ENCODE measurements around the gene HEXD.

The HEXD gene

GRCh38 chr17:82386881-82387704 lies 31.1 kb upstream of the HEXD start:
- ChIA-PET POLR2A (no interaction called here), CTCF (no interaction called here)
- DNase-seq (ENCODE audit: extremely low spot score): no peak
- TF ChIP-seq ARNT (IDR thresholded peaks at IDR 0.05) (no peak), L3MBTL2 (conservative IDR thresholded peaks at IDR 0.05) (no peak), ZNF384 (IDR thresholded peaks at IDR 0.05) (no peak), TARDBP (IDR thresholded peaks at IDR 0.05) (no peak), ELF4 (IDR thresholded peaks at IDR 0.05) (no peak), SP1 (IDR thresholded peaks at IDR 0.05) (no peak), CTBP1 (IDR thresholded peaks at IDR 0.05; ENCODE audit: borderline replicate concordance) (no peak), HDGF (IDR thresholded peaks at IDR 0.05; ENCODE audit: borderline replicate concordance) (no peak), PKNOX1 (IDR thresholded peaks at IDR 0.05) (no peak), SUZ12 (IDR thresholded peaks at IDR 0.05) (no peak), FOXK2 (IDR thresholded peaks at IDR 0.05) (no peak), FOXM1 (IDR thresholded peaks at IDR 0.05; ENCODE audit: borderline replicate concordance) (no peak), LEF1 (IDR thresholded peaks at IDR 0.05; ENCODE audit: borderline replicate concordance) (no peak), NFRKB (IDR thresholded peaks at IDR 0.05) (no peak), BHLHE40 (IDR thresholded peaks at IDR 0.05; ENCODE audit: borderline replicate concordance) (no peak), FOXA1 (IDR thresholded peaks at IDR 0.05) (no peak)

DNA sequence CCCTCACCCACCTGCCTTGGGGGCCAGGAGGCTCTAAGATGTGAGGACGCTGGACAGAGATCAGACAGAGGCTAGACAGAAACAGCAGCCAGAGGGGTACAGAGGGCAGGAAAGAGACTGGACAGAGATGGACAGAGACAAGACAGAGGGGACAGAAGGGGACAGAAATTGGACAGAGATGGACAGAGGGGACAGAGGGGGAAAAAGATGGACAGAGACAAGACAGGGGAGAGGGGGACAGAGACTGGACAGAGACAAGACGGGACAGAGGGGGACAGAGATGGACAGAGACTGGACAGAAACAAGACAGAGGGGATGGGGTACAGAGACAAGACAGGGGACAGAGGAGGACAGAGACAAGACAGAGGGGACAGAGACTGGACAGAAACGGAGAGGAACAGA lies 30.4 kb upstream of the HEXD start:
- DNase-seq (ENCODE audit: extremely low spot score): no peak
- TF ChIP-seq FOXA1 (IDR thresholded peaks at IDR 0.05): no peak
- TF ChIP-seq SP1 (IDR thresholded peaks at IDR 0.05): no peak
- TF ChIP-seq ZNF384 (IDR thresholded peaks at IDR 0.05): no peak
- TF ChIP-seq TARDBP (IDR thresholded peaks at IDR 0.05): no peak
- no peak for TF ChIP-seq BHLHE40 (IDR thresholded peaks at IDR 0.05; ENCODE audit: borderline replicate concordance)
- TF ChIP-seq HDGF (IDR thresholded peaks at IDR 0.05; ENCODE audit: borderline replicate concordance): no peak
- TF ChIP-seq FOXK2 (IDR thresholded peaks at IDR 0.05): no peak
- no peak for TF ChIP-seq LEF1 (IDR thresholded peaks at IDR 0.05; ENCODE audit: borderline replicate concordance)
- TF ChIP-seq SUZ12 (IDR thresholded peaks at IDR 0.05): no peak
- POLR2A ChIA-PET: no interaction called here
- CTCF ChIA-PET: no interaction called here

DNA sequence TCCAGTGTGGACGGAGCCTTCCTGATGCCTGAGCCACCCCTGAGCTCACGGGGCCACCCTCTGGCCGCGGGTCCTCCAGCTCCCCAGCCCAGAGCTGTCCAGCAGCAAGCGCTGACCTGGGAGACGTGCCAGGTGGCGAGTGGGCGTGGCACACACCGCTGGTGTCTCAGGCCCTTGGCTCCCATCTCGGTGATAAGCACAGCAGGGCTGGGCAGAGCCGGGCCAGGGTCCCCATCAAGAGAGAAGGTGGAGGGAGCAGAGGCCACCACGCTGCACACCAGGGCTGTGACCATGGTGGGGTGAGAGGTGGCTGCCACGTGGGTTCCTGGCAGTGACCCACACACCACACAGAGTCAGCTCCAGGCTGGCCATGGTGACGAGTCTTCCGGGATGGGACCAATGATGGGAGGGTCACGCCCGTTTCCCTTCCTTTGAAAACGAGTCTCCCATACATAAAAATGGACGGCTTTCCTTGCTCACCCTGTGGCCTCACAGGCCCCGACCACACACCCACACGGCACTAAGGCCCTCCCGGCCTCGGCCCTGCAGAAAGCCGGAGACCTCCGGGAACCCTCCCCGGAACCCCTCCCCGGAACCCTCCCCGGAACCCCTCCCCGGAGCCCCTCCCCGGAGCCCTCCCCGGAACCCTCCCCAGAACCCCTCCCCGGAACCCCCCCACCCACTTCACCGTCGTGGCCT lies 29.8 kb upstream of the HEXD start:
- ChIA-PET POLR2A (no interaction called here), CTCF (interaction anchor here (0.6 kb wide), 1 partner anchor 10 kb away, joined by 3 read pairs; no protein-coding TSS in a partner anchor)
- no peak for DNase-seq (ENCODE audit: extremely low spot score)
- TF ChIP-seq SP1 (IDR thresholded peaks at IDR 0.05) (no peak), BHLHE40 (IDR thresholded peaks at IDR 0.05; ENCODE audit: borderline replicate concordance) (no peak), FOXM1 (IDR thresholded peaks at IDR 0.05; ENCODE audit: borderline replicate concordance) (no peak), NFRKB (IDR thresholded peaks at IDR 0.05) (no peak)

- POLR2A ChIA-PET: no interaction called here
- no peak for DNase-seq (ENCODE audit: extremely low spot score)
- TF ChIP-seq FOXA1 (IDR thresholded peaks at IDR 0.05) (no peak), SUZ12 (IDR thresholded peaks at IDR 0.05) (no peak), TARDBP (IDR thresholded peaks at IDR 0.05) (no peak), ELF4 (IDR thresholded peaks at IDR 0.05) (no peak), ARNT (IDR thresholded peaks at IDR 0.05) (no peak), FOXK2 (IDR thresholded peaks at IDR 0.05) (no peak), PKNOX1 (IDR thresholded peaks at IDR 0.05) (no peak), BHLHE40 (IDR thresholded peaks at IDR 0.05; ENCODE audit: borderline replicate concordance) (no peak), NFRKB (IDR thresholded peaks at IDR 0.05) (no peak), ZNF384 (IDR thresholded peaks at IDR 0.05) (no peak)
- CTCF ChIA-PET: no interaction called here
These were observed 29.2 kb upstream of the HEXD start for GRCh38 chr17:82388922-82389283.

GRCh38 chr17:82389379-82389778 lies 28.8 kb upstream of the HEXD start:
- ChIA-PET POLR2A (no interaction called here), CTCF (interaction anchor here (0.6 kb wide), 1 partner anchor 30 kb away, joined by 3 read pairs; no protein-coding TSS in a partner anchor)
- TF ChIP-seq ZNF384 (IDR thresholded peaks at IDR 0.05) (no peak), ELF4 (IDR thresholded peaks at IDR 0.05) (no peak), FOXM1 (IDR thresholded peaks at IDR 0.05; ENCODE audit: borderline replicate concordance) (no peak), SP1 (IDR thresholded peaks at IDR 0.05) (no peak), FOXA1 (IDR thresholded peaks at IDR 0.05) (no peak), HDGF (IDR thresholded peaks at IDR 0.05; ENCODE audit: borderline replicate concordance) (no peak), ARNT (IDR thresholded peaks at IDR 0.05) (no peak), SUZ12 (IDR thresholded peaks at IDR 0.05) (no peak), L3MBTL2 (conservative IDR thresholded peaks at IDR 0.05) (no peak), NFRKB (IDR thresholded peaks at IDR 0.05) (no peak), BHLHE40 (IDR thresholded peaks at IDR 0.05; ENCODE audit: borderline replicate concordance) (no peak), FOXK2 (IDR thresholded peaks at IDR 0.05) (no peak), CTBP1 (IDR thresholded peaks at IDR 0.05; ENCODE audit: borderline replicate concordance) (no peak), TARDBP (IDR thresholded peaks at IDR 0.05) (no peak), LEF1 (IDR thresholded peaks at IDR 0.05; ENCODE audit: borderline replicate concordance) (no peak), PKNOX1 (IDR thresholded peaks at IDR 0.05) (no peak)
- DNase-seq (ENCODE audit: extremely low spot score): no peak

Data from HEK293T (cell line).